ENCODE data around the gene DLG5.

GRCh38 chr10:77827366-77827765 is 99.2 kb downstream of the DLG5 start:
- TF ChIP-seq CTCF (IDR thresholded peaks at IDR 0.05; ENCODE audit: poor library complexity) (no peak), EZH2phosphoT487 (IDR thresholded peaks at IDR 0.05; ENCODE audit: low read depth, severe bottlenecking, unreplicated experiment) (no peak)
